Naive thymus-derived CD4-positive, alpha-beta T cell (primary cell): ENCODE measurements around the gene B3GALT4. TPM values are rescaled to one million over a fixed set of nuclear protein-coding genes. Genes with fewer than 3 reads are reported as not detected.

Experiments used
- ATAC-seq: fragments of 150-1000 bp; cut with Tn5 transposase; 2 replicates; pipeline ENCODE4 v1.10.0; 2021; ENCODE audit warnings: mild to moderate bottlenecking, moderate library complexity
- CTCF ChIA-PET: fragments of 350-600 bp; sonication (Branson Sonifier 250); formaldehyde crosslinking; loops from one replicate; lab custom pipeline; 2021; ENCODE audit warnings: antibody characterized with exemption; lab: Charles Lee
- POLR2A ChIA-PET: fragments of 350-600 bp; sonication (Branson Sonifier 250); formaldehyde crosslinking; loops from one replicate; lab custom pipeline; 2021; ENCODE audit warnings: antibody characterized with exemption, inconsistent platforms; lab: Charles Lee
- DNase-seq, 9 donors: peaks; one replicate each; pipeline versions ENCODE4 v3.0.0 to v3.0.0-alpha.2; 2020 to 2022; ENCODE audit warnings: mixed read lengths in 1 of 9
- H3K27ac ChIP-seq: one replicate; pipeline ENCODE4 v1.7.0; 2013; ENCODE audit warnings: mild to moderate bottlenecking, low read depth, low read length, moderate library complexity
- H3K27me3 ChIP-seq, 2 donors: one replicate each; pipeline ENCODE4 v1.7.0; 2013; ENCODE audit warnings: low read length in 2 of 2, mild to moderate bottlenecking in 2 of 2, moderate library complexity in 2 of 2; ENCODE audit not compliant: control insufficient read depth in 2 of 2, insufficient read depth in 2 of 2
- H3K36me3 ChIP-seq, 3 experiments: 1 replicate in 2 of 3; 2 replicates in 1 of 3; pipeline ENCODE4 v1.7.0; 2013; ENCODE audit warnings: low read length in 3 of 3, mild to moderate bottlenecking in 3 of 3, moderate library complexity in 1 of 3; ENCODE audit not compliant: insufficient read depth in 3 of 3, control insufficient read depth in 2 of 3
- H3K4me1 ChIP-seq, 2 donors: one replicate each; pipeline ENCODE4 v1.7.0; 2013; ENCODE audit warnings: low read length in 2 of 2, mild to moderate bottlenecking in 2 of 2, moderate library complexity in 1 of 2; ENCODE audit not compliant: control insufficient read depth in 2 of 2, insufficient read depth in 2 of 2
- H3K4me3 ChIP-seq: 2 replicates; pipeline ENCODE4 v1.7.0; 2013; ENCODE audit warnings: mild to moderate bottlenecking, low read length
- H3K9me3 ChIP-seq, 3 experiments: 1 replicate in 2 of 3; 2 replicates in 1 of 3; pipeline ENCODE4 v1.7.0; 2013; ENCODE audit warnings: low read length in 3 of 3; ENCODE audit not compliant: control insufficient read depth in 2 of 3
- H3K27ac Mint-ChIP-seq, 9 donors: one replicate each; pipeline ENCODE4 v1.8.0; 2020 to 2022; ENCODE audit warnings: mixed read lengths in 9 of 9, mild to moderate bottlenecking in 8 of 9, moderate library complexity in 5 of 9, inconsistent platforms in 2 of 9
- H3K27me3 Mint-ChIP-seq, 5 donors: one replicate each; pipeline ENCODE4 v1.8.0; 2021 to 2022; ENCODE audit warnings: mixed read lengths in 5 of 5, mild to moderate bottlenecking in 1 of 5
- H3K36me3 Mint-ChIP-seq, 5 donors: one replicate each; pipeline ENCODE4 v1.8.0; 2020 to 2022; ENCODE audit warnings: mixed read lengths in 5 of 5, mild to moderate bottlenecking in 3 of 5, inconsistent platforms in 1 of 5
- H3K4me1 Mint-ChIP-seq, 7 donors: one replicate each; pipeline ENCODE4 v1.8.0; 2020 to 2022; ENCODE audit warnings: mixed read lengths in 7 of 7, mild to moderate bottlenecking in 3 of 7, inconsistent platforms in 1 of 7
- H3K4me3 Mint-ChIP-seq, 10 donors: one replicate each; pipeline ENCODE4 v1.8.0; 2020 to 2022; ENCODE audit warnings: mild to moderate bottlenecking in 10 of 10, mixed read lengths in 10 of 10, moderate library complexity in 6 of 10, inconsistent platforms in 2 of 10
- H3K9me3 Mint-ChIP-seq, 11 donors: one replicate each; pipeline ENCODE4 v1.8.0; 2020 to 2022; ENCODE audit warnings: mixed read lengths in 11 of 11, mild to moderate bottlenecking in 4 of 11, inconsistent platforms in 1 of 11, moderate library complexity in 1 of 11
- intact Hi-C, 2 donors: fragments of 100-400 bp; cut with micrococcal nuclease; formaldehyde crosslinking; loops; one replicate each; pipeline ENCODE4 v1.15.1; 2023
- polyA plus RNA-seq, 2 donors: library from polyadenylated mRNA; unstranded; fragments of 300-500 nt; fragmentation: Illumina TruSeq; gene quantifications; one replicate each; pipeline ENCODE4 v1.2.3, GENCODE V29; 2021
- total RNA-seq, 6 experiments: library from RNA in 5 of 6; stranded (reverse) in 5 of 6; gene quantifications; 1 replicate in 5 of 6; 2 replicates in 1 of 6; pipeline ENCODE4 v1.2.3 and lab custom pipeline; 2021 to 2026

The B3GALT4 gene
- total RNA-seq = 10 to 100 TPM; 12.9 to 48.0 (median 18.2) TPM
- polyA plus RNA-seq = 10 to 100 TPM; 18.9 to 27.3 TPM
- 14.9 reads per million, percentile 44 among the genes with 10 or more reads in this experiment for total RNA-seq (lab: John Stamatoyannopoulos, UW)

DNA sequence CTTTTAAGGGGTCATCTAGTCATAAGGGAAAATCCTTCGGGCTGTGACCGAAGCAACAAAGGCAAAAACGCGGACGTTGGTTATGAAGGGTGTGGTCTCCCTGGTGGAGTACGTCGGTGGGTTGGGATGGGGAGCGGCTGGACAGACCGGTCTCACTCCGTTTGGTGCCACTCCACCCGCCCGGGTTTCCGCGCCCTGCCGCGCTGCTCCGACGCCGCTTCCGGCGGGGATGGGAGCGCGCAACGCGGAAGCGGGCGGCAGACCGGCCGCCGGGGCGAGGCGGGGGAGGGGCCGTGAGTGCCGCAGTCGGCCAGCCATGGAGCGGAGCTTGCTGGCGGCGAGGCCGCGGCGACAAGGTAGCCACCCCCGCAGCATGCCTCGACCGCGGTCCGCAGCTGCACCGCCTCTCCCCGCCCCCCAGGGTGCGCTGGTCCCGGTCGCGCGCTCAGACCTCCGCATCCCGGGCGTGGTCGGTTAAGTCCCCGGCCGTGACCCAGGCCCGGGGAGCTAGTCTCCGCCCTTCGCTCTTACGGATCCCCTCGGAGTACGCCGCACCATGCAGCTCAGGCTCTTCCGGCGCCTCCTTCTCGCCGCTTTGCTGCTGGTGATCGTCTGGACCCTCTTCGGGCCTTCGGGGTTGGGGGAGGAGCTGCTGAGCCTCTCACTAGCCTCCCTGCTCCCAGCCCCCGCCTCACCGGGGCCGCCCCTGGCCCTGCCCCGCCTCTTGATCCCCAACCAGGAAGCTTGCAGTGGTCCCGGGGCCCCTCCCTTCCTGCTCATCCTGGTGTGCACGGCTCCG, at the start of gene B3GALT4:
Gene B3GALT4 (plus strand): TSS at position 260 of the 799 bp plus-strand sequence. CDS start 297 bp downstream, at position 557.
- peak; percentile 55 to 88 (median 63) for DNase-seq
- peak within 1 kb of the TSS; percentile 67 for H3K4me3 ChIP-seq
- H3K36me3 ChIP-seq = peaks cover 0 to 69% (median 5%) of the 10 kb centered on the region in 3 experiments
- peak within 1 kb of the TSS; percentile 87 for H3K27ac ChIP-seq
- peak; percentile 81 for ATAC-seq
- Mint-ChIP-seq H3K27me3 (no peaks in the 10 kb centered on the region), H3K9me3 (no peaks in the 10 kb centered on the region), H3K4me1 (peaks cover 38 to 83% (median 65%) of the 10 kb centered on the region in 7 donors), H3K27ac (peak within 1 kb of the TSS; percentile 88 to 98 (median 93)), H3K4me3 (peak within 1 kb of the TSS; percentile 84 to 99 (median 92)), H3K36me3 (peaks cover 0 to 37% (median 6%) of the 10 kb centered on the region in 5 donors)
- H3K9me3 ChIP-seq = no peaks in the 10 kb centered on the region
- H3K27me3 ChIP-seq = no peaks in the 10 kb centered on the region
- ChIA-PET CTCF (interaction anchor here (0.7 to 2.1 kb wide), 9 partner anchors 10 to 87 kb away, joined by 3 to 13 read pairs (median 4); partner anchors contain the start of genes PFDN6, WDR46 and ZBTB22), POLR2A (interaction anchor here (0.6 to 7.7 kb wide), 26 partner anchors 8 to 1616 kb away, joined by 3 to 123 read pairs (median 8); partner anchors contain the start of genes LSM2, PFDN6, RGL2 and RING1)
- H3K4me1 ChIP-seq = peaks cover 47 to 50% of the 10 kb centered on the region in 2 donors
- intact Hi-C loops = loop anchor here (1.0 to 10.0 kb wide), 10 partner anchors 12 to 1082 kb away; partner anchors contain the start of genes PFDN6 (in 2 of the 2), WDR46 (in 2 of the 2), GPSM3 (in 1 of the 2) and PBX2 (in 1 of the 2)

- no peaks in the 10 kb centered on the region for H3K9me3 Mint-ChIP-seq
- ATAC-seq = no peak
- H3K36me3 ChIP-seq = no peaks in the 10 kb centered on the region
- DNase-seq = no peak
- H3K27ac Mint-ChIP-seq = no peak overlapping the region
- H3K4me1 Mint-ChIP-seq = no peaks in the 10 kb centered on the region
- CTCF ChIA-PET = interaction anchor here (1.6 kb wide), 1 partner anchor 13 kb away, joined by 5 read pairs; no protein-coding TSS in a partner anchor
- H3K27me3 ChIP-seq = no peaks in the 10 kb centered on the region
- no peak overlapping the region for H3K4me3 Mint-ChIP-seq
- no peaks in the 10 kb centered on the region for H3K4me1 ChIP-seq
- POLR2A ChIA-PET = interaction anchor here (1.4 kb wide), 2 partner anchors 14 to 27 kb away, joined by 4 to 5 read pairs; partner anchors contain the start of gene RING1
- intact Hi-C loops = no loop called here
- no peak overlapping the region for H3K4me3 ChIP-seq
- H3K9me3 ChIP-seq = no peaks in the 10 kb centered on the region
- H3K27me3 Mint-ChIP-seq = peaks cover 23 to 58% (median 28%) of the 10 kb centered on the region in 5 donors
- no peak overlapping the region for H3K27ac ChIP-seq
- no peaks in the 10 kb centered on the region for H3K36me3 Mint-ChIP-seq
Observed at GRCh38 chr6:33235221-33235634, 41.7 kb upstream of the B3GALT4 start.

- no peak overlapping the region for H3K4me3 ChIP-seq
- ATAC-seq (no peak), DNase-seq (no peak)
- no peaks in the 10 kb centered on the region for H3K9me3 Mint-ChIP-seq
- intact Hi-C loops = no loop called here
- CTCF ChIA-PET = interaction anchor here (1.6 kb wide), 1 partner anchor 12 kb away, joined by 5 read pairs; no protein-coding TSS in a partner anchor
- no peaks in the 10 kb centered on the region for H3K36me3 Mint-ChIP-seq
- no peaks in the 10 kb centered on the region for H3K9me3 ChIP-seq
- POLR2A ChIA-PET = interaction anchor here (1.4 kb wide), 2 partner anchors 13 to 28 kb away, joined by 4 to 5 read pairs; partner anchors contain the start of gene RING1
- no peaks in the 10 kb centered on the region for H3K36me3 ChIP-seq
- H3K27me3 Mint-ChIP-seq = peaks cover 21 to 54% (median 25%) of the 10 kb centered on the region in 5 donors
- H3K4me1 Mint-ChIP-seq = no peaks in the 10 kb centered on the region
- H3K27me3 ChIP-seq = no peaks in the 10 kb centered on the region
- H3K4me1 ChIP-seq = no peaks in the 10 kb centered on the region
- H3K27ac Mint-ChIP-seq = peak overlapping the region in 1 of 9 donors; percentile 6
- H3K27ac ChIP-seq = no peak overlapping the region
- no peak overlapping the region for H3K4me3 Mint-ChIP-seq
Observed at GRCh38 chr6:33236328-33236727, 40.6 kb upstream of the B3GALT4 start.

- no peaks in the 10 kb centered on the region for H3K9me3 ChIP-seq
- ChIA-PET CTCF (no interaction called here), POLR2A (interaction anchor here (1.4 kb wide), 1 partner anchor 12 kb away, joined by 5 read pairs; no protein-coding TSS in a partner anchor)
- no peaks in the 10 kb centered on the region for H3K9me3 Mint-ChIP-seq
- no peaks in the 10 kb centered on the region for H3K36me3 Mint-ChIP-seq
- peak overlapping the region in 1 of 9 donors; percentile 32 for H3K27ac Mint-ChIP-seq
- no peak overlapping the region for H3K4me3 Mint-ChIP-seq
- H3K27me3 ChIP-seq = no peaks in the 10 kb centered on the region
- no peak overlapping the region for H3K27ac ChIP-seq
- intact Hi-C loops = no loop called here
- no peak overlapping the region for H3K4me3 ChIP-seq
- no peak for DNase-seq
- ATAC-seq = no peak
- H3K4me1 ChIP-seq = no peaks in the 10 kb centered on the region
- H3K27me3 Mint-ChIP-seq = peaks cover 15 to 51% (median 22%) of the 10 kb centered on the region in 5 donors
- H3K4me1 Mint-ChIP-seq = peaks cover under 1 to 4% (median 3%) of the 10 kb centered on the region in 7 donors
- H3K36me3 ChIP-seq = no peaks in the 10 kb centered on the region
Observed at GRCh38 chr6:33236852-33237251, 40.1 kb upstream of the B3GALT4 start.

DNA sequence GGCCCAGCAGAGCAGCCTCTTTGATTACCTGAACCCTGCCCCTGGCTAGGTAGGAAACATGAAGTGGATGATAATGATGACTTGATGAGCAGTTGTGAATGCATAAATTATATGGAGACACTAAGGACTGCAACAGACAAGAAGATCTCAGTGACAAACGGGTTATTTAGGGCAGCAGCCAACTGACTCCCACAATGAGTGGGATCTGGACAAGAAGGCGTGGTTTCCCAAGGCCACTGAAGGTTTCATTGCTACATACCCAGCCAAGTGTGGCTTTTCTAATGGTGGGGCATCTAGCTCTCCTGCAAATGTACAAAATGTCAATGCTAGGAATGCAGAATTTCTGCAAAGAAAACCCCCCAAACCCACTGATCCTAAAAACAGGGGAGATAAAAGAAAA, 39.2 kb upstream of the B3GALT4 start:
- H3K9me3 Mint-ChIP-seq = no peaks in the 10 kb centered on the region
- no peak overlapping the region for H3K27ac Mint-ChIP-seq
- no peak overlapping the region for H3K4me3 Mint-ChIP-seq
- DNase-seq = no peak
- Histone ChIP-seq H3K27me3 (no peaks in the 10 kb centered on the region), H3K36me3 (no peaks in the 10 kb centered on the region), H3K4me3 (no peak overlapping the region), H3K4me1 (no peaks in the 10 kb centered on the region), H3K27ac (no peak overlapping the region), H3K9me3 (no peaks in the 10 kb centered on the region)
- no peak for ATAC-seq
- no peaks in the 10 kb centered on the region for H3K36me3 Mint-ChIP-seq
- ChIA-PET POLR2A (interaction anchor here (0.6 to 1.3 kb wide), 2 partner anchors 29 to 236 kb away, joined by 3 to 4 read pairs; no protein-coding TSS in a partner anchor), CTCF (no interaction called here)
- intact Hi-C loops = no loop called here
- peaks cover 2 to 11% (median 7%) of the 10 kb centered on the region in 7 donors for H3K4me1 Mint-ChIP-seq
- peaks cover 14 to 52% (median 22%) of the 10 kb centered on the region in 5 donors for H3K27me3 Mint-ChIP-seq

- intact Hi-C loops = no loop called here
- Histone ChIP-seq H3K4me3 (no peak overlapping the region), H3K27me3 (no peaks in the 10 kb centered on the region), H3K36me3 (no peaks in the 10 kb centered on the region), H3K4me1 (no peaks in the 10 kb centered on the region), H3K9me3 (no peaks in the 10 kb centered on the region), H3K27ac (no peak overlapping the region)
- CTCF ChIA-PET = no interaction called here
- ATAC-seq (no peak), DNase-seq (peak in 2 of 9 donors; percentile 7 to 11)
- peaks cover 2 to 11% (median 7%) of the 10 kb centered on the region in 7 donors for H3K4me1 Mint-ChIP-seq
- POLR2A ChIA-PET = no interaction called here
- peak overlapping the region in 4 of 9 donors; percentile 8 to 67 (median 17) for H3K27ac Mint-ChIP-seq
- peaks cover 0 to 38% (median 5%) of the 10 kb centered on the region in 5 donors for H3K27me3 Mint-ChIP-seq
- no peaks in the 10 kb centered on the region for H3K9me3 Mint-ChIP-seq
- peak overlapping the region in 6 of 10 donors; percentile 6 to 49 (median 28) for H3K4me3 Mint-ChIP-seq
- H3K36me3 Mint-ChIP-seq = no peaks in the 10 kb centered on the region
Observed at GRCh38 chr6:33241968-33242367, 35.0 kb upstream of the B3GALT4 start.
